Keratinocyte (primary cell): ENCODE data around the gene CPVL. TPM values are rescaled to one million over a fixed set of nuclear protein-coding genes. Genes with fewer than 3 reads are reported as not detected.

Source experiments
- DNase-seq: peaks from one replicate; pipeline ENCODE4 v3.0.0-alpha.2; 2011; ENCODE audit warnings: low read depth, missing footprints, low spot score
- FAIRE-seq: peaks from 2 replicates; lab custom pipeline; 2011; peaks lifted over from hg19 to GRCh38; lab: Jason Lieb, UNC
- H2AFZ ChIP-seq: 2 replicates; pipeline ENCODE4 v1.6.0; 2012; ENCODE audit warnings: low read length, control low read depth, inconsistent platforms; ENCODE audit not compliant: control insufficient read depth
- H3K27ac ChIP-seq: 2 replicates; pipeline ENCODE4 v1.5.1; 2011; ENCODE audit warnings: low read length; ENCODE audit not compliant: control insufficient read depth, insufficient read depth
- H3K27me3 ChIP-seq: 3 replicates; pipeline ENCODE4 v1.6.0; 2011; ENCODE audit warnings: low read length; ENCODE audit not compliant: control insufficient read depth, insufficient read depth; ENCODE audit errors: extremely low read depth
- H3K36me3 ChIP-seq, 2 experiments: 2 replicates in 1 of 2; 3 replicates in 1 of 2; pipeline ENCODE4 v1.5.1; 2011; ENCODE audit warnings: low read length in 2 of 2, mild to moderate bottlenecking in 1 of 2; ENCODE audit not compliant: control insufficient read depth in 2 of 2, insufficient read depth in 2 of 2; ENCODE audit errors: extremely low read depth in 1 of 2
- H3K4me1 ChIP-seq: 3 replicates; pipeline ENCODE4 v1.5.1; 2011; ENCODE audit warnings: low read length; ENCODE audit not compliant: control insufficient read depth, insufficient read depth; ENCODE audit errors: extremely low read depth
- H3K4me2 ChIP-seq: 3 replicates; pipeline ENCODE4 v1.6.0; 2011; ENCODE audit warnings: low read depth, low read length; ENCODE audit not compliant: control insufficient read depth, insufficient read depth; ENCODE audit errors: extremely low read depth
- H3K4me3 ChIP-seq, 3 experiments: fragments of 200-600 bp in 1 of 3; sonication (generic) in 1 of 3; 2 replicates in 2 of 3; 3 replicates in 1 of 3; pipeline ENCODE4 v1.5.1; 2011 to 2016; ENCODE audit warnings: low read length in 3 of 3, mild to moderate bottlenecking in 3 of 3, control low read depth in 2 of 3, inconsistent platforms in 1 of 3, low read depth in 1 of 3, mixed read lengths in 1 of 3, mixed run types in 1 of 3, moderate library complexity in 1 of 3; ENCODE audit not compliant: control insufficient read depth in 2 of 3, insufficient read depth in 2 of 3; ENCODE audit errors: extremely low read depth in 1 of 3
- H3K79me2 ChIP-seq: 2 replicates; pipeline ENCODE4 v1.6.0; 2012; ENCODE audit warnings: low read length; ENCODE audit not compliant: control insufficient read depth, insufficient read depth
- H3K9ac ChIP-seq: 3 replicates; pipeline ENCODE4 v1.6.0; 2011; ENCODE audit warnings: low read length; ENCODE audit not compliant: control insufficient read depth, insufficient read depth; ENCODE audit errors: extremely low read depth
- H3K9me1 ChIP-seq: 3 replicates; pipeline ENCODE4 v1.6.0; 2011; ENCODE audit warnings: low read length; ENCODE audit not compliant: control insufficient read depth, insufficient read depth; ENCODE audit errors: extremely low read depth
- H3K9me3 ChIP-seq: 2 replicates; pipeline ENCODE4 v1.5.1; 2012; ENCODE audit warnings: low read depth, low read length; ENCODE audit not compliant: control insufficient read depth
- H4K20me1 ChIP-seq: 3 replicates; pipeline ENCODE4 v1.6.0; 2011; ENCODE audit warnings: low read length; ENCODE audit not compliant: control insufficient read depth, insufficient read depth; ENCODE audit errors: extremely low read depth
- CTCF ChIP-seq, 3 experiments: IDR thresholded peaks in 1 of 3; conservative IDR thresholded peaks in 1 of 3; optimal IDR thresholded peaks in 1 of 3; 2 replicates in 2 of 3; 3 replicates in 1 of 3; pipeline versions ENCODE3 to v1.5.1; 2011; ENCODE audit warnings: low read length in 3 of 3, mild to moderate bottlenecking in 3 of 3, moderate library complexity in 2 of 3, control low read depth in 1 of 3, inconsistent platforms in 1 of 3; ENCODE audit not compliant: insufficient read depth in 2 of 3; ENCODE audit errors: extremely low read depth in 1 of 3
- EZH2 ChIP-seq: IDR thresholded peaks from one replicate; pipeline ENCODE4 v1.6.1; 2012; ENCODE audit warnings: inconsistent platforms, mild to moderate bottlenecking, low read length, moderate library complexity
- dilution Hi-C: fragments of 300-500 bp; cut with MboI; formaldehyde crosslinking; loops from one replicate; pipeline ENCODE4 v1.7.0; 2020; ENCODE audit warnings: low sequenced_read_pairs; ENCODE audit not compliant: extremely low pct_ligation_motif_present
- polyA plus RNA-seq, 5 experiments: library from polyadenylated mRNA; depleted of rRNA in 3 of 5; stranded (reverse) in 3 of 5; stranded (forward) in 1 of 5; unstranded in 1 of 5; fragments of >200 nt; gene quantifications; 1 replicate in 1 of 5; 2 replicates in 3 of 5; 3 replicates in 1 of 5; pipeline versions ENCODE4 v1.2.1 to v1.2.3, GENCODE V29; 2011 to 2012; ENCODE audit warnings: missing spikeins in 2 of 5, low read depth in 1 of 5, low replicate concordance in 1 of 5

CPVL gene
- polyA plus RNA-seq, 1 donor (not counting 4 experiments of a cell fraction or from before 2014, with no cell fraction given) = 9.8 TPM

DNA sequence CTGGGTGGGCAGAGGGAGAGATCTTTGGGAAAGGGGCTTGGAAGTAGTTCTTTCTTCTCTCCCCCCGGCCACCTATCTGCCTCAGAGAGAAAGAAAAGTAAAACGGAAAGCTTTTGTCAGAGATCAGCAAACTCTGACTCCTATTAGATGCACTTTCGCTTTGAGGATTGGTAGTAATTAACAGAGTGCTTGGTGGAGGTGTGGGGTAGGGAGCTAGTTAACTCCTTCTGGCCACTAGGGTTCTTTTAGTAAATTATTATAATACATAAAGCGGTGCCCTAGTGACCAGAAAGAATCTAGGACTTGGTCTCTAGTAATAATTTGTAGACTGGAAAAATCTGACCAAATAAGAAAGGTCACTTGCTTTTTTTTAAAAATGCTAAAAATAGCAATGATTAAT, 54.6 kb downstream of the CPVL start:
- no peak overlapping the region for H3K9ac ChIP-seq
- dilution Hi-C loops = no loop called here
- H3K4me3 ChIP-seq = no peak overlapping the region
- no peak overlapping the region for H3K27ac ChIP-seq
- no peak overlapping the region for H3K4me2 ChIP-seq
- no peaks in the 10 kb centered on the region for H3K9me3 ChIP-seq
- no peaks in the 10 kb centered on the region for H3K27me3 ChIP-seq
- no peaks in the 10 kb centered on the region for H3K4me1 ChIP-seq
- TF ChIP-seq CTCF (optimal IDR thresholded peaks at IDR 0.05 in 1 of 3, IDR thresholded peaks at IDR 0.05 in 1 of 3, conservative IDR thresholded peaks at IDR 0.05 in 1 of 3; ENCODE audit: extremely low read depth in 1 of 3, insufficient read depth in 2 of 3, low read length in 3 of 3) (no peak), EZH2 (no peak)
- H2AFZ ChIP-seq = no peak overlapping the region
- no peaks in the 10 kb centered on the region for H3K79me2 ChIP-seq
- no peaks in the 10 kb centered on the region for H3K36me3 ChIP-seq
- no peaks in the 10 kb centered on the region for H3K9me1 ChIP-seq
- FAIRE-seq = no peak
- H4K20me1 ChIP-seq = no peaks in the 10 kb centered on the region
- DNase-seq = no peak

- dilution Hi-C loops = no loop called here
- H3K9me3 ChIP-seq = no peaks in the 10 kb centered on the region
- no peak overlapping the region for H3K27ac ChIP-seq
- H3K79me2 ChIP-seq = no peaks in the 10 kb centered on the region
- H3K4me2 ChIP-seq = no peak overlapping the region
- H3K36me3 ChIP-seq = no peaks in the 10 kb centered on the region
- no peaks in the 10 kb centered on the region for H3K4me1 ChIP-seq
- H3K9me1 ChIP-seq = no peaks in the 10 kb centered on the region
- H2AFZ ChIP-seq = no peak overlapping the region
- H3K4me3 ChIP-seq = no peak overlapping the region
- H4K20me1 ChIP-seq = no peaks in the 10 kb centered on the region
- H3K27me3 ChIP-seq = no peaks in the 10 kb centered on the region
- no peak overlapping the region for H3K9ac ChIP-seq
- TF ChIP-seq CTCF (optimal IDR thresholded peaks at IDR 0.05 in 1 of 3, IDR thresholded peaks at IDR 0.05 in 1 of 3, conservative IDR thresholded peaks at IDR 0.05 in 1 of 3; ENCODE audit: extremely low read depth in 1 of 3, insufficient read depth in 2 of 3, low read length in 3 of 3) (no peak), EZH2 (no peak)
- DNase-seq (no peak), FAIRE-seq (no peak)
Measured at GRCh38 chr7:29090836-29091601, 55.3 kb downstream of the CPVL start.
